HG02759 (cell line): Measurements from ENCODE around the gene GNA12.
"Not testable (repeated sequence)": the region's sequence is repeated elsewhere in the genome, so short reads cannot be mapped to it uniquely, and the experiment has no call there.

Experiments used
- ATAC-seq: cut with Tn5 transposase; IDR thresholded peaks from one replicate; pipeline ENCODE4 v1.9.1; 2021; ENCODE audit warnings: mild to moderate bottlenecking, moderate library complexity; ENCODE audit not compliant: unreplicated experiment

Gene GNA12

GRCh38 chr7:2757904-2758672 is 86.0 kb downstream of the GNA12 start:
- ATAC-seq: peak; percentile 78

- peak; percentile 12 for ATAC-seq
Measured at GRCh38 chr7:2757361-2757903, 86.7 kb downstream of the GNA12 start.

GRCh38 chr7:2755531-2755930 is 88.6 kb downstream of the GNA12 start:
- ATAC-seq: no peak

- no peak for ATAC-seq
Measured at GRCh38 chr7:2754912-2755311, 89.2 kb downstream of the GNA12 start.

- no peak for ATAC-seq
Measured at GRCh38 chr7:2754086-2754485, 90.0 kb downstream of the GNA12 start.

GRCh38 chr7:2753148-2753547 is 91.0 kb downstream of the GNA12 start:
- ATAC-seq: no peak

GRCh38 chr7:2751086-2751485 is 93.0 kb downstream of the GNA12 start:
- ATAC-seq: no peak

GRCh38 chr7:2750004-2750407 is 94.1 kb downstream of the GNA12 start:
- no peak for ATAC-seq

GRCh38 chr7:2748684-2749083 is 95.4 kb downstream of the GNA12 start:
- ATAC-seq: not testable (repeated sequence)

GRCh38 chr7:2743523-2744185 is 100.5 kb downstream of the GNA12 start:
- ATAC-seq: not testable (repeated sequence)

- no peak for ATAC-seq
Measured at GRCh38 chr7:2738766-2739549, 105.2 kb downstream of the GNA12 start.

- ATAC-seq: no peak
Measured at GRCh38 chr7:2737771-2738540, 106.2 kb downstream of the GNA12 start.

GRCh38 chr7:2737005-2737743 is 106.9 kb downstream of the GNA12 start:
- not testable (repeated sequence) for ATAC-seq

- ATAC-seq: no peak
Measured at GRCh38 chr7:2736411-2736914, 107.6 kb downstream of the GNA12 start.

GRCh38 chr7:2735744-2736143 is 108.4 kb downstream of the GNA12 start:
- no peak for ATAC-seq

GRCh38 chr7:2734751-2735571 is 109.1 kb downstream of the GNA12 start:
- no peak for ATAC-seq

GRCh38 chr7:2734084-2734686 is 109.9 kb downstream of the GNA12 start:
- no peak for ATAC-seq

- ATAC-seq: no peak
Measured at GRCh38 chr7:2732959-2733584, 111.0 kb downstream of the GNA12 start.
